Body of pancreas (tissue), 4 donors: Measurements from ENCODE around the gene PSMD3. TPM values are rescaled to one million over a fixed set of nuclear protein-coding genes. Genes with fewer than 3 reads are reported as not detected.

Source experiments
- ATAC-seq: fragments of 150-250 bp; one replicate; pipeline ENCODE4 v1.9.1; 2016
- DNase-seq, 4 donors: peaks; one replicate each; pipeline ENCODE4 v3.0.0-alpha.2; 2019
- H3K27ac ChIP-seq, 4 donors: fragments of 200-600 bp; sonication (generic); 1 replicate in 3 of 4; 2 replicates in 1 of 4; pipeline versions ENCODE4 v1.5.1 to v1.6.1; 2016 to 2019; ENCODE audit warnings: mild to moderate bottlenecking in 1 of 4, mixed read lengths in 1 of 4, moderate library complexity in 1 of 4
- H3K27me3 ChIP-seq, 2 donors: fragments of 200-600 bp; sonication (generic); one replicate each; pipeline ENCODE4 v1.6.0; 2016; ENCODE audit warnings: mild to moderate bottlenecking in 1 of 2
- H3K36me3 ChIP-seq, 2 donors: fragments of 200-600 bp; sonication (generic); replicated peaks in 1 of 2; 2 replicates each; pipeline ENCODE4 v1.5.1; 2016; ENCODE audit warnings: low read depth in 2 of 2; ENCODE audit not compliant: insufficient read depth in 1 of 2
- H3K4me1 ChIP-seq: fragments of 200-600 bp; sonication (generic); one replicate; pipeline ENCODE4 v1.6.0; 2016
- H3K4me3 ChIP-seq, 2 donors: fragments of 200-600 bp; sonication (generic); 1 replicate in 1 of 2; 2 replicates in 1 of 2; pipeline ENCODE4 v1.5.1; 2016 to 2019
- H3K9me3 ChIP-seq, 3 donors: fragments of 200-600 bp; sonication (generic); 1 replicate in 2 of 3; 2 replicates in 1 of 3; pipeline ENCODE4 v1.5.1; 2016
- CTCF ChIP-seq, 7 experiments: fragments of 450-650 bp in 4 of 7; fragments of 200-600 bp in 3 of 7; sonication (generic) in 3 of 7; IDR thresholded peaks; one replicate each; pipeline ENCODE4 v1.5.1; 2016 to 2019; ENCODE audit warnings: antibody characterized with exemption in 7 of 7
- POLR2A ChIP-seq, 3 donors: fragments of 450-650 bp; IDR thresholded peaks; one replicate each; pipeline ENCODE4 v1.6.1; 2016; ENCODE audit warnings: antibody characterized with exemption in 3 of 3, mild to moderate bottlenecking in 2 of 3
- WGBS, 2 donors: methylation state at CpG; one replicate each; pipeline ENCODE4 v1.1.5; 2017; 5-methylcytosine and 5-hydroxymethylcytosine counted together
- intact Hi-C: fragments of 100-400 bp; cut with DNase I; formaldehyde crosslinking; loops from one replicate; pipeline ENCODE4 v1.15.1; 2023
- total RNA-seq, 2 donors: library from RNA; depleted of rRNA; stranded (reverse); fragments of >200 nt; gene quantifications; one replicate each; pipeline ENCODE4 v1.1.0, GENCODE V29; 2016

PSMD3 gene
- total RNA-seq, 2 donors from 2014 or later, result 39.6 to 40.2 TPM

GRCh38 chr17:40017422-40018080, 36.9 kb downstream of the PSMD3 start:
- H3K4me1 ChIP-seq, result peaks cover 18% of the 10 kb centered on the region
- no peak for ATAC-seq
- TF ChIP-seq CTCF (IDR thresholded peaks at IDR 0.05), result no peak
- TF ChIP-seq POLR2A (IDR thresholded peaks at IDR 0.05), result no peak
- no peaks in the 10 kb centered on the region for H3K27me3 ChIP-seq
- H3K4me3 ChIP-seq, result no peak overlapping the region
- no peak for DNase-seq
- intact Hi-C loops, result loop anchor here (10.0 kb wide), 2 partner anchors 147 to 277 kb away; no protein-coding TSS in a partner anchor
- 52 to 61% methylated on average over 13 to 15 of the region's 15 CpGs for WGBS, 2 donors
- H3K36me3 ChIP-seq, result peaks cover 0 to 11% of the 10 kb centered on the region in 2 donors
- no peaks in the 10 kb centered on the region for H3K9me3 ChIP-seq
- H3K27ac ChIP-seq, result peak overlapping the region in 1 of 4 donors; percentile 29

GRCh38 chr17:40018211-40019121, 37.9 kb downstream of the PSMD3 start:
- no peak for TF ChIP-seq CTCF (IDR thresholded peaks at IDR 0.05)
- TF ChIP-seq POLR2A (IDR thresholded peaks at IDR 0.05), result no peak
- peak overlapping the region in 1 of 4 donors; percentile 29 for H3K27ac ChIP-seq
- peak in 1 of 4 donors; percentile 28 for DNase-seq
- no peak overlapping the region for H3K4me3 ChIP-seq
- WGBS, 2 donors, result 65 to 72% methylated on average over 6 to 15 of the region's 15 CpGs
- intact Hi-C loops, result loop anchor here (10.0 kb wide), 2 partner anchors 146 to 276 kb away; no protein-coding TSS in a partner anchor
- no peaks in the 10 kb centered on the region for H3K9me3 ChIP-seq
- H3K4me1 ChIP-seq, result peaks cover 25% of the 10 kb centered on the region
- no peak for ATAC-seq
- H3K36me3 ChIP-seq, result peaks cover 0 to 11% of the 10 kb centered on the region in 2 donors
- no peaks in the 10 kb centered on the region for H3K27me3 ChIP-seq

GRCh38 chr17:40019140-40019991, 38.8 kb downstream of the PSMD3 start:
- Histone ChIP-seq H3K27me3 (no peaks in the 10 kb centered on the region), H3K36me3 (peaks cover 0 to 11% of the 10 kb centered on the region in 2 donors), H3K4me3 (no peak overlapping the region), H3K4me1 (peaks cover 25% of the 10 kb centered on the region), H3K9me3 (no peaks in the 10 kb centered on the region), H3K27ac (no peak overlapping the region)
- ATAC-seq (no peak), DNase-seq (peak in 1 of 4 donors; percentile 31)
- intact Hi-C loops, result loop anchor here (10.0 kb wide), 2 partner anchors 145 to 275 kb away; no protein-coding TSS in a partner anchor
- TF ChIP-seq POLR2A (IDR thresholded peaks at IDR 0.05), result no peak
- TF ChIP-seq CTCF (IDR thresholded peaks at IDR 0.05), result no peak
- WGBS, 2 donors, result 85 to 88% methylated on average over 14 to 23 of the region's 24 CpGs

- Histone ChIP-seq H3K27ac (no peak overlapping the region), H3K4me3 (no peak overlapping the region), H3K9me3 (no peaks in the 10 kb centered on the region), H3K36me3 (peaks cover 0 to 14% of the 10 kb centered on the region in 2 donors), H3K4me1 (peaks cover 17% of the 10 kb centered on the region), H3K27me3 (no peaks in the 10 kb centered on the region)
- 92 to 94% methylated on average over 13 of the region's 13 CpGs for WGBS, 2 donors
- intact Hi-C loops, result no loop called here
- TF ChIP-seq POLR2A (IDR thresholded peaks at IDR 0.05), result no peak
- no peak for TF ChIP-seq CTCF (IDR thresholded peaks at IDR 0.05)
- ATAC-seq, result no peak
- no peak for DNase-seq
These were observed 39.5 kb downstream of the PSMD3 start for GRCh38 chr17:40020146-40020545.
